IMR-90 (cell line): Measurements from ENCODE around the gene PCDHB10. TPM values are rescaled to one million over a fixed set of nuclear protein-coding genes. Genes with fewer than 3 reads are reported as not detected.
"Not testable (repeated sequence)": the region's sequence is repeated elsewhere in the genome, so short reads cannot be mapped to it uniquely, and the experiment has no call there.

Experiments
- ATAC-seq: fragments of 200-7000 bp; cut with Tn5 transposase; 2 replicates; pipeline ENCODE4 v1.9.1; 2020; ENCODE audit warnings: low read depth, mild to moderate bottlenecking, moderate library complexity
- BruUV-seq: library from RNA; stranded (reverse); fragments of 400-500 nt; replicated peaks from 2 replicates; lab custom pipeline; 2021; lab: Mats Ljungman, UMichigan
- CTCF ChIA-PET: fragments of 300-600 bp; formaldehyde crosslinking; extraction: SDS; loops from one replicate; lab custom pipeline; 2021; ENCODE audit warnings: antibody characterized with exemption; lab: Yijun Ruan, JAX
- POLR2A ChIA-PET: fragments of 300-600 bp; sonication (Branson Sonifier 250); formaldehyde crosslinking; loops from one replicate; lab custom pipeline; 2022; ENCODE audit warnings: antibody characterized with exemption; ENCODE audit not compliant: unreplicated experiment; lab: Charles Lee
- DNase-seq: peaks from one replicate; pipeline ENCODE4 v3.0.0; 2013
- H2AFZ ChIP-seq: replicated peaks from 2 replicates; pipeline ENCODE3; 2013; ENCODE audit warnings: low read length, mild to moderate bottlenecking; ENCODE audit not compliant: poor library complexity
- H2AK5ac ChIP-seq: 2 replicates; pipeline ENCODE4 v1.6.1; 2013; ENCODE audit warnings: low read depth, low read length, inconsistent platforms
- H2AK9ac ChIP-seq: replicated peaks from 2 replicates; pipeline ENCODE3; 2013; ENCODE audit warnings: mild to moderate bottlenecking, low read depth, low read length, moderate library complexity; ENCODE audit not compliant: poor library complexity
- H2BK120ac ChIP-seq: 2 replicates; pipeline ENCODE4 v1.6.1; 2013; ENCODE audit warnings: low read depth, low read length, inconsistent platforms
- H2BK15ac ChIP-seq: 3 replicates; pipeline ENCODE4 v1.6.1; 2013; ENCODE audit warnings: low read depth, low read length, inconsistent platforms
- H2BK20ac ChIP-seq: 2 replicates; pipeline ENCODE4 v1.6.1; 2013; ENCODE audit warnings: low read depth, mild to moderate bottlenecking, inconsistent platforms, low read length, moderate library complexity
- H2BK5ac ChIP-seq: 2 replicates; pipeline ENCODE4 v1.6.1; 2013; ENCODE audit warnings: mild to moderate bottlenecking, low read depth, low read length, inconsistent platforms; ENCODE audit not compliant: poor library complexity, severe bottlenecking
- H3K14ac ChIP-seq: replicated peaks from 2 replicates; pipeline ENCODE4 v1.6.1; 2013; ENCODE audit warnings: low read depth, low read length, inconsistent platforms
- H3K18ac ChIP-seq: 2 replicates; pipeline ENCODE4 v1.6.1; 2013; ENCODE audit warnings: low read depth, low read length, control low read depth
- H3K23ac ChIP-seq: 2 replicates; pipeline ENCODE4 v1.6.1; 2013; ENCODE audit warnings: low read depth, low read length, inconsistent platforms
- H3K27ac ChIP-seq: 2 replicates; pipeline ENCODE4 v1.5.1; 2013; ENCODE audit warnings: mild to moderate bottlenecking, control low read depth, low read length; ENCODE audit not compliant: insufficient read depth
- H3K27me3 ChIP-seq: 2 replicates; pipeline ENCODE4 v1.6.1; 2013; ENCODE audit warnings: low read length; ENCODE audit not compliant: control insufficient read depth, insufficient read depth
- H3K36me3 ChIP-seq: 2 replicates; pipeline ENCODE4 v1.6.1; 2013; ENCODE audit warnings: low read length, mixed read lengths; ENCODE audit not compliant: control insufficient read depth, insufficient read depth
- H3K4ac ChIP-seq: 2 replicates; pipeline ENCODE4 v1.6.1; 2013; ENCODE audit warnings: low read depth, low read length, inconsistent platforms
- H3K4me1 ChIP-seq: 2 replicates; pipeline ENCODE4 v1.6.1; 2013; ENCODE audit warnings: low read length, mixed read lengths; ENCODE audit not compliant: control insufficient read depth, insufficient read depth
- H3K4me2 ChIP-seq: 2 replicates; pipeline ENCODE4 v1.6.1; 2013; ENCODE audit warnings: low read depth, mild to moderate bottlenecking, control low read depth, low read length, moderate library complexity
- H3K4me3 ChIP-seq: 2 replicates; pipeline ENCODE4 v1.5.1; 2013; ENCODE audit warnings: low read depth, mild to moderate bottlenecking, control low read depth, low read length, moderate library complexity; ENCODE audit not compliant: insufficient read depth
- H3K56ac ChIP-seq: 2 replicates; pipeline ENCODE4 v1.6.1; 2013; ENCODE audit warnings: low read length, inconsistent platforms; ENCODE audit not compliant: insufficient read depth; ENCODE audit errors: extremely low read depth
- H3K79me1 ChIP-seq, 2 experiments: 2 replicates each; pipeline ENCODE4 v1.6.1; 2013; ENCODE audit warnings: low read length in 2 of 2, inconsistent platforms in 1 of 2, low read depth in 1 of 2
- H3K9ac ChIP-seq: 2 replicates; pipeline ENCODE4 v1.6.1; 2013; ENCODE audit warnings: low read depth, low read length, control low read depth
- H3K9me1 ChIP-seq: 2 replicates; pipeline ENCODE4 v1.6.1; 2013; ENCODE audit warnings: low read length, inconsistent platforms; ENCODE audit not compliant: insufficient read depth
- H3K9me3 ChIP-seq: 2 replicates; pipeline ENCODE4 v1.6.1; 2013; ENCODE audit warnings: low read length; ENCODE audit not compliant: control insufficient read depth, insufficient read depth
- H4K20me1 ChIP-seq: 2 replicates; pipeline ENCODE4 v1.6.1; 2013; ENCODE audit warnings: low read length, inconsistent platforms; ENCODE audit not compliant: insufficient read depth
- H4K5ac ChIP-seq: 2 replicates; pipeline ENCODE4 v1.6.1; 2013; ENCODE audit warnings: mild to moderate bottlenecking, low read depth, low read length, control low read depth
- H4K8ac ChIP-seq, 2 experiments: 2 replicates each; pipeline ENCODE4 v1.6.1; 2013; ENCODE audit warnings: low read depth in 2 of 2, low read length in 2 of 2, control low read depth in 1 of 2, inconsistent platforms in 1 of 2
- H4K91ac ChIP-seq: 2 replicates; pipeline ENCODE4 v1.6.1; 2013; ENCODE audit warnings: low read depth, low read length, inconsistent platforms; ENCODE audit not compliant: insufficient read depth
- WGBS, 2 experiments: methylation state at CpG; one replicate each; pipeline versions ENCODE4 v1.1.5 to v1.1.7; 2013; ENCODE audit warnings: missing lambda C conversion rate in 2 of 2; ENCODE audit not compliant: insufficient read length in 1 of 2; ENCODE audit errors: extremely low coverage in 2 of 2; 5-methylcytosine and 5-hydroxymethylcytosine counted together
- dilution Hi-C: fragments of 300-500 bp; cut with HindIII; formaldehyde crosslinking; loops from one replicate; pipeline ENCODE4 v1.14.3; 2018; ENCODE audit warnings: low sequenced_read_pairs; ENCODE audit not compliant: unreplicated experiment
- in situ Hi-C: fragments of 300-500 bp; cut with MboI; formaldehyde crosslinking; loops from 3 replicates; pipeline ENCODE4 v1.14.3; 2019; ENCODE audit warnings: low sequenced_read_pairs, inconsistent platforms, mixed read lengths
- intact Hi-C: fragments of 100-400 bp; cut with micrococcal nuclease; formaldehyde crosslinking; loops from 2 replicates; pipeline ENCODE4 v1.10.0; 2022
- polyA plus RNA-seq, 3 experiments: library from polyadenylated mRNA; depleted of rRNA; stranded (reverse); fragments of >200 nt; gene quantifications; 2 replicates each; pipeline ENCODE4 v1.2.3, GENCODE V29; 2012; ENCODE audit warnings: low replicate concordance in 1 of 3
- total RNA-seq: library from RNA; depleted of rRNA; stranded (reverse); fragments of >200 nt; gene quantifications from 2 replicates; pipeline ENCODE4 v1.2.3, GENCODE V29; 2012

The PCDHB10 gene
- total and polyA plus RNA-seq, 2 of the 4 experiments (the other 2 are of a cell fraction) = 0.18 to 0.22 TPM

DNA sequence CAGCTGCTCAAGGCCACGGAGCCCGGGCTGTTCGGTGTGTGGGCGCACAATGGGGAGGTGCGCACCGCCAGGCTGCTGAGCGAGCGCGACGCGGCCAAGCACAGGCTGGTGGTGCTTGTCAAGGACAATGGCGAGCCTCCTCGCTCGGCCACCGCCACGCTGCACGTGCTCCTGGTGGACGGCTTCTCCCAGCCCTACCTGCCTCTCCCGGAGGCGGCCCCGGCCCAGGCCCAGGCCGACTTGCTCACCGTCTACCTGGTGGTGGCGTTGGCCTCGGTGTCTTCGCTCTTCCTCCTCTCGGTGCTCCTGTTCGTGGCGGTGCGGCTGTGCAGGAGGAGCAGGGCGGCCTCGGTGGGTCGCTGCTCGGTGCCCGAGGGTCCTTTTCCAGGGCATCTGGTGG, 3.0 kb upstream of the PCDHB10 start:
- H3K18ac ChIP-seq, DNase-seq, H3K4me2 ChIP-seq, H3K4me1 ChIP-seq, H4K8ac ChIP-seq, H2AFZ ChIP-seq, H3K79me1 ChIP-seq, CTCF ChIA-PET, H2BK5ac ChIP-seq, H3K23ac ChIP-seq, H2BK15ac ChIP-seq, H4K91ac ChIP-seq, H3K27me3 ChIP-seq, BruUV-seq, POLR2A ChIA-PET, H2BK20ac ChIP-seq, H3K36me3 ChIP-seq, H3K14ac ChIP-seq, H3K9me1 ChIP-seq, dilution Hi-C loops, H4K5ac ChIP-seq, ATAC-seq, H4K20me1 ChIP-seq, intact Hi-C loops, H3K4me3 ChIP-seq, H2BK120ac ChIP-seq, H3K4ac ChIP-seq, H3K27ac ChIP-seq, H3K56ac ChIP-seq, in situ Hi-C loops, H3K9ac ChIP-seq, H2AK9ac ChIP-seq, H2AK5ac ChIP-seq: not testable (repeated sequence)
- peaks cover 15% of the 10 kb centered on the region; the same call in 1 of the 2 replicates for H3K9me3 ChIP-seq
- WGBS, 2 experiments = 25% methylated on average over 4 of the region's 35 CpGs; no CpG with 5 or more reads in 1 of the 2 experiments

DNA sequence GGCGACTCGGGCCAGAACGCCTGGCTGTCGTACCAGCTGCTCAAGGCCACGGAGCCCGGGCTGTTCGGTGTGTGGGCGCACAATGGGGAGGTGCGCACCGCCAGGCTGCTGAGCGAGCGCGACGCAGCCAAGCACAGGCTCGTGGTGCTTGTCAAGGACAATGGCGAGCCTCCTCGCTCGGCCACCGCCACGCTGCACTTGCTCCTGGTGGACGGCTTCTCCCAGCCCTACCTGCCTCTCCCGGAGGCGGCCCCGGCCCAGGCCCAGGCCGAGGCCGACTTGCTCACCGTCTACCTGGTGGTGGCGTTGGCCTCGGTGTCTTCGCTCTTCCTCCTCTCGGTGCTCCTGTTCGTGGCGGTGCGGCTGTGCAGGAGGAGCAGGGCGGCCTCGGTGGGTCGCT, 2.2 kb downstream of the PCDHB10 start:
- BruUV-seq, H2AK9ac ChIP-seq, H3K79me1 ChIP-seq, CTCF ChIA-PET, H4K8ac ChIP-seq, H3K4me3 ChIP-seq, H3K9me1 ChIP-seq, H3K14ac ChIP-seq, POLR2A ChIA-PET, H3K23ac ChIP-seq, H2AFZ ChIP-seq, H2BK20ac ChIP-seq, dilution Hi-C loops, H3K9ac ChIP-seq, H2AK5ac ChIP-seq, H3K4me2 ChIP-seq, H3K9me3 ChIP-seq, H3K27ac ChIP-seq, ATAC-seq, H3K4ac ChIP-seq, H4K20me1 ChIP-seq, H4K5ac ChIP-seq, in situ Hi-C loops, H2BK5ac ChIP-seq, H3K36me3 ChIP-seq, H4K91ac ChIP-seq, intact Hi-C loops, H3K4me1 ChIP-seq, H3K56ac ChIP-seq, H3K27me3 ChIP-seq, H2BK15ac ChIP-seq, DNase-seq, H3K18ac ChIP-seq, H2BK120ac ChIP-seq: not testable (repeated sequence)
- 14% methylated on average over 7 of the region's 37 CpGs; no CpG with 5 or more reads in 1 of the 2 experiments for WGBS, 2 experiments
